Right renal pelvis (tissue), 4 donors: Measurements from ENCODE around the gene ZNRD2. TPM values are rescaled to one million over a fixed set of nuclear protein-coding genes. Genes with fewer than 3 reads are reported as not detected.
A peak's percentile ranks its signal among the peaks of the same experiment; 100 is the strongest.

Experiments
- DNase-seq, 4 donors: peaks; one replicate each; pipeline ENCODE4 v3.0.0-alpha.2; 2013; ENCODE audit warnings: low read depth in 4 of 4, low spot score in 3 of 4, missing footprints in 1 of 4
- polyA plus RNA-seq, 4 donors: library from polyadenylated mRNA; unstranded; fragments of 120-200 nt; gene quantifications; one replicate each; pipeline ENCODE4 v1.2.1, GENCODE V29; 2013; ENCODE audit not compliant: insufficient read length in 4 of 4

ZNRD2 gene
- polyA plus RNA-seq, 4 donors, result 53.3 to 69.1 (median 55.6) TPM

DNA sequence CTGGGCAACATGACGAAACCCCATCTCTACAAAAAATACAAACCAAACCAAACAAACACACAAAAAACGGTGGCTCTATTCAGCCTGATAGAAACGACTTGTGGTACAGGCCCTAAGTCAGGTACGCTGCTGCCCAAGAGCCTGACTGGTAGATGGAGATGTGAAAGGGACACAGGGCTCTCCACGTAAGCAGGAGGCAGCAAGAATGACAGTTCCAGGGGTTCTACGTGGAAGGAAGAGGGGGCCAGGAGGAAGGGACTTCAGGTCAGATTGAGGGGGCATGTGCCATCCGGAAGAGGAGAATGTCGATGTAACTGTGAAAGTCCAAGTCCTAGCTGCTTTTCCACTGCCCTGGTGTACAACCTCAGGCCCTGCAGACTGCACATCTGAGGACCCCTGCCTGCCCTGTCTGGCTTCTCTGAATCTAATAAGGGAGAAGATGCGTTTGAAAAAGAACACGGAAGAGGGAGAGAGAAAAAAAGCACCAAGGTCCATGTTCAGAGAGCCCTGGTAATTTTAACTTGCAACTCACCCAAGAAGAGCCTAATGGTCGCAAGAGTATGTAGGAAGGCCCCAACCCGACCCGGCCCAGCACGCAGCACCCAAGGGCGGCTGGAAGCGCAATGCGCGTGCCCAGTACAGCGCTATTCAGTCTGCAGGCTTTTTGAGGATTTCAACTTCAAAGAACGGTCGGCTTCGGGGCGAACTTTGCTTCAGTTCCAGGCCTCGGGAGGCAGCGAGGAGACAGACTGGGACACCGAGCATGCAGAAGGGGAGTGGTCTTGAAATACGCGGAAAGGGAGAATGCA lies 909 bp upstream of the ZNRD2 start:
- DNase-seq, result no peak

- no peak for DNase-seq
These were observed 1.1 kb downstream of the ZNRD2 start for GRCh38 chr11:65571420-65571819.

DNA sequence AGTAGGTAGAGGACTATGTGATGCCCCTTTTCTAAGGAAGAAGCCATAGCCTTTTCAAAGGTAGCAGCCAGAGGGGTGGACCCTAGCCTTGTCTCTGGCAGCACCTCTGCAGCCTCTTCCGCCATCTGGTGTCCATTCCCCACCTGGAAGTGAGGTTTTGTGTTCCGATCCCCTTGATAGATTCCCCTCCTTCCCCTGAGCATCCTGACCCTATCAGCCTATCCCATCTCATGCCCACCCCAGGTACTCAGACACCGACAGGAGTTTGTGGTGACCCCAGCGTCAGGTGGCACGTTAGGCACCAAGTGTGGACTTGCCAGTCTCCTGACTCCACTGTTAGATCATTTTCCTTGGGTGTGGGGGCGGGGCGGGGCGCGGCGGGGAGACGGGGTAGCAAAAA lies 1.7 kb downstream of the ZNRD2 start:
- DNase-seq, result no peak

DNA sequence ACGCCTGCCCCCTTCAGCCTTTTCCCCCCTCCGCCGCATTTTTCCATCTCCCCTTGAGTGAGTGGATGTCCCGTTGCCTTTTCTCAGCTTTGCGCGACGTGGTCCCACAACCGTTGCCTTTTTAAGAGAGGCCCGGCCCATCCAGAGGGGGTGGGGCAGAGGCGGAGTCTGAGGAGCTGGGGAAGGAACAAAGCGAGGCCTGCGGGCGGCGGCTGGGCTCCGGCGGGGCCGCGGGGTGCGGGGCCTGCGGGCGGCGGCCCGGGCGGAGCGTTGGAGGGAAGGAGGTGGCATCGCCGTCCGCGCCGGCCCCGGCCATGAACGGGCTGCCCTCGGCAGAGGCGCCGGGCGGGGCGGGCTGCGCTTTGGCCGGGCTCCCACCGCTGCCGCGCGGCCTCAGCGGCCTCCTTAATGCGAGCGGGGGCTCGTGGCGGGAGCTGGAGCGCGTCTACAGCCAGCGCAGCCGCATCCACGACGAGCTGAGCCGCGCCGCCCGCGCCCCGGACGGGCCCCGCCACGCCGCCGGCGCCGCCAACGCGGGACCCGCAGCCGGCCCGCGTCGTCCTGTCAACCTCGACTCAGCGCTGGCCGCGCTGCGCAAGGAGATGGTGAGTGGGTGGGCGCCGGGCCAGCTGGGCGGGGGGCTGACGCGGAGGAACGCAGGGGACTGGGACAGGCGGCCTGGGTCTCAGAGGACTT lies 2.2 kb downstream of the ZNRD2 start, which contains the start of gene FAM89B:
FAM89B (plus strand) TSS at position 183 of the 696 bp plus-strand sequence; CDS start at position 315, 132 bp downstream.
- DNase-seq, result peak in 3 of 4 donors; percentile 79 to 87 (median 82)

DNA sequence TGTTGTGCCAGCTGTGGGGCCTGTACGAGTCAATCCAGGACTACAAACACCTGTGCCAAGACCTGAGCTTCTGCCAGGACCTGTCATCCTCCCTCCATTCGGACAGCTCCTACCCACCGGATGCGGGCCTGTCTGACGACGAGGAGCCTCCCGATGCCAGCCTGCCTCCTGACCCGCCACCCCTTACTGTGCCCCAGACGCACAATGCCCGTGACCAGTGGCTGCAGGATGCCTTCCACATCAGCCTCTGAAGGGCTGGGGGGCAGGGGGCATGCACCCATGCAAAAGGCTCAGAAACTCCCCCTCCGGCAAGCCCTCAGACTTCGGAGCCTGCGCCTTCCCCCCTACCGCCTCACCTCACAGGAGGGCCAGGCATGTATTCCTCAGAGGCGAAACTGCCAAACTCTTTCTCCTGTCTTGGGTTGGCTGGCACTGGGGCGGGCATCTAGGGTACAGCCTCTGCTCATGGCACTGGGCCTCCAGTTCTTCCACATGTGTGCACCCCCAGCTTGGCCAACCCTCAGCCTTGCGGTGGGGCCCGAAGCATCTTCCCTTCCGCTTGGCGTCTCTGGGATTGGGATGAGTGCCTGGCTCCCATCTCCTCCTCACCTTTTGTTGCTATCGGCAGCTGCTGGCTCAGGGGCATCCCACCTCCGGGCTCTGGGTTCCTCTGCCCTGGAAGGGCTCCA lies 3.3 kb downstream of the ZNRD2 start:
- no peak for DNase-seq

DNA sequence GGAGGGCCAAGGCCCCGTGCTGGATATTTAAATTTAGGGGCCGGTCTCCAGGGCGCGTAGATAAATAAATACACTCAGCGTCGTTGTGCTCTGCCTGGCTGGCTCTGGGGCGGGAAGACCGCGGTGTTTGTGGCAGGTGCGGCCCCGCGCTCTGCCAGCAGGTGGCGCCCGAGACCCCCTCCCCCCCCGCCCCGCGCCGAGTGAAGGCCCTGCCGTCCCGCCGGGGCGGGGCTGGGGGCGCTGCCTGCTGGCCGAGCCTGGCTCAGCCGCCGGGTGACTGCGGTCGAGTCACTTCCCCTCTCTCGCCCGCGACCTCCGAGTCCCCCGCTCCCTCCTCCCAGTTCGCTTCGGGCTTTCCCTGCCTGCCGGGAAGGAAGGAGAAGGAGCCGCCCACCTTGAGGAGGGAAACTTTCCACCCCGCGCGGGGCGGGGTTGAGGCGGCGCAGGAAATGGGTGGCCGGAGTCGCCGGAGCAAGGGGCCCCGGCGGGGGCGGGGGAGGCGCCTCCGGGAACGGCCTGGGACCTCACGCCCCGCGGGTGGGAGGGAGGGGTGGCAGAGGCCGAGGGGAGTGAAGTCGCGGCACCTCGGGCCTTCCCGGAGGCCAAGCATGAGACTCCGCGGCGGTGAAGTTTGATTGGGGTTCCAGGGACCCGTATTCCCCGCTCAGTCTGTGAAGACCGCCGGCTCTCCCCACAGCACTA lies 4.0 kb downstream of the ZNRD2 start:
- peak in 3 of 4 donors; percentile 73 to 76 (median 75) for DNase-seq

- no peak for DNase-seq
These were observed 4.7 kb downstream of the ZNRD2 start for GRCh38 chr11:65574811-65575567.

DNA sequence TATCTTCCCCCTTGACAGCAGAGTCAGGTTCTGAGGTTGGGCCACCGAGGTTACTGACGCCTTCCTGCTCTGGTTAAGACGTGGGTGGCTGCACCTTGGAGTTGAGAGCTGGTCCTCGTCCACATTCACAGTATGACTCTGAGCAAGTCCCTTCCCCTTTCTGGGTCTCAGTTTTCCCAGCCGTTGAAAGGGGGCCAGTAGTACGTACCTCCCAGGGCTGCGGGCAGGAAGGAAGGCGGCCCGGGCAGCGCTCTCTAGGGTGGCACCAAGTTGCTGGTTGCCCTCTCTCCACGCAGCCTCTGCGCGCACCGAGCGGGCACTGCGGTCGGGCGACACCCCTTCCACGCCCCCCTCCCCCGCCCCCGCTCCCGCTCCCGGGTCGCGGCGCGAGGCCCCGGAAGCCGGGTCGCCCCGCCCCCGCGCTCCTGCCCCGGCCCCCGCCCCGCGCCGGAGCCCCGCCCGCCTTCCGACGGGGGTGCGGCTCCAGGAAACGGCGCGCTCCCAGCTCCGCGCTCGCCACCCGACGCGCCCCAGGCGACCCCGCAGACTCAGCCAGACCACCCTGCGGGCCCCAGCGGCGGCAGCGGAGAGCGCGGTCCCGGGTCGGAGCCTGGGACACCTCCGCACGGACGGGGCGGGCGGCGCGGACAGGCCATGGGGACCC lies 5.4 kb downstream of the ZNRD2 start, which contains the start of gene EHBP1L1:
EHBP1L1 (plus strand) TSS at position 486 of the 664 bp plus-strand sequence. CDS start 250 bp downstream, outside the sequence.
- no peak for DNase-seq

DNA sequence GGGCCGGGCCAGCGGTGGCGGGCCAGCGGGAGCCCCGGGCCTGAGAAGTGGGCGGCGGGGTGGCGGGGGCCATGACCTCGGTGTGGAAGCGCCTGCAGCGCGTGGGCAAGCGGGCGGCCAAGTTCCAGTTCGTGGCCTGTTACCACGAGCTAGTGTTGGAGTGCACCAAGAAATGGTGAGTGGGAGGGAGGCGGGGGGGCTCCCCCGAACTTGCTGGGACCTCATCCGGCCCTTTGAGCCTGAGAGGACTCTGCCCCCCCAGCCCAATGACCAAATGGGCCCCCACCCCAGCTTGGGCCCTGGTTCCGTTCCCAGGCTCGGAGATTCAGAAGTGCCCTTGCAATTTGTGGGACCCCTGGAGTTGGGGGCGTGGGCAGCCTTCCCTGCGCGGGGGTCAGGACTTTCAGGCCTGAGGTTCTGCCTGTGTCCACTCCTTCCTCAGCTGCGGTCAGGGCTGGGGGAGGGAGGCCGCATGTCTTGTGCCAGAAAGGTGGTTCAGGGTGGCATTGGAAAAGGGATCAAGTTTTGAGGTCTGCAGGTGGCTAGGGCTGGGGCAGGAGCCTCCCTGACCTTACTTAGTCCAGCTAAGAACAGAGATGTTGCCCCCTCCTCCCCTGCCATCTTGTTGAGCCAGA lies 6.1 kb downstream of the ZNRD2 start:
- no peak for DNase-seq

GRCh38 chr11:65576867-65577755 lies 6.8 kb downstream of the ZNRD2 start:
- no peak for DNase-seq

- no peak for DNase-seq
These were observed 7.5 kb downstream of the ZNRD2 start for GRCh38 chr11:65577756-65578109.

GRCh38 chr11:65578134-65578533 lies 7.9 kb downstream of the ZNRD2 start:
- no peak for DNase-seq

GRCh38 chr11:65578667-65579066 lies 8.4 kb downstream of the ZNRD2 start:
- no peak for DNase-seq

DNA sequence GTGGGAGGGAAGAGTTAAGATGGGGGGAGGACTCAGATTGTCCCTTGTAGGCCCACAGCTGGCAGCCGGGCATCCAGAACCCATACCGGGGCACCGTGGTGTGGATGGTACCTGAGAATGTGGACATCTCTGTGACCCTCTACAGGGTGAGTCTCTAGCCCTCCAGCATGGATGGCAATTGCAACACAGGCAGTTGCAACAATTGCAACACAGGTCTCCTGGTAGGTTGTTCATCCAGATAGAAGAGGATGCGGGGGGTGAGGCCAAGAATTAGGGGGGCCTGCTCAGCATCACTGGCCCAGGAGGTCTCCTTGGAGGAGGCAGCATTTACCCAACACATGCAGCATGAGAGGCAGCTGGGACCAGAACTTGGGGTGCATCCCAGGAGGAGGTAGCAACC lies 9.0 kb downstream of the ZNRD2 start:
- no peak for DNase-seq

DNA sequence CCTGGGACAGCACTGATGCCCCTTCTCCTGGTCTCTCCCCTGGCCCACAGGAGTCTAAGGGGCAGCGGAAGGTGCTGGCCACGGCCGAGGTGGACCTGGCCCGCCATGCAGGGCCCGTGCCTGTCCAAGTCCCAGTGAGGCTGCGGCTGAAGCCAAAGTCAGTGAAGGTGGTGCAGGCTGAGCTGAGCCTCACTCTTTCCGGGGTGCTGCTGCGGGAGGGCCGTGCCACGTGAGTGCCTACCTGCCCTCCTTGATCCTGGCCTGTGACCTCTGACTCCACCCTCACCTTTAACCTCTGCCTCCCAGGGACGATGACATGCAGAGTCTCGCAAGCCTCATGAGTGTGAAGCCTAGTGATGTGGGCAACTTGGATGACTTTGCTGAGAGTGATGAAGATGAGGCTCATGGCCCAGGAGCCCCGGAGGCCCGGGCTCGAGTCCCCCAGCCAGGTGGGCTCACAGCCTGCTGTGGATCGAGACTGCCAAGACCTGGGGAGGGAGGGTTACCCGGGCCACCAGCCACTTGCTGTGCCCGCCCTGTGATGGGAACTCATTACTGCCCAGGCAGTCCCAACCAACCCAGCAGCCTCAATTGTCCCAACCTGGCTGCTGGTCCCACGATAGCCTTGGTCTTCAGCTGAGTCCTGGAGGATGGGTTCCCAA lies 9.9 kb downstream of the ZNRD2 start:
- no peak for DNase-seq

GRCh38 chr11:65580756-65581155 lies 10.5 kb downstream of the ZNRD2 start:
- DNase-seq, result no peak

- no peak for DNase-seq
These were observed 11.7 kb downstream of the ZNRD2 start for GRCh38 chr11:65581928-65582327.
